Left ventricle myocardium inferior (tissue), 1 donor: ENCODE measurements around the gene SH3BGRL3. TPM values are rescaled to one million over a fixed set of nuclear protein-coding genes. Genes with fewer than 3 reads are reported as not detected.

Experiments used
- DNase-seq: peaks from one replicate; pipeline ENCODE4 v3.0.0-alpha.2; 2020
- H3K27ac ChIP-seq: fragments of 200-600 bp; replicated peaks from 2 replicates; pipeline ENCODE4 v1.8.0; 2021
- H3K27me3 ChIP-seq: fragments of 200-600 bp; 2 replicates; pipeline ENCODE4 v1.8.0; 2021; ENCODE audit warnings: low read depth
- H3K36me3 ChIP-seq: fragments of 200-600 bp; 2 replicates; pipeline ENCODE4 v1.8.0; 2021
- H3K4me1 ChIP-seq: fragments of 200-600 bp; 2 replicates; pipeline ENCODE4 v1.8.0; 2021
- H3K4me3 ChIP-seq: fragments of 200-600 bp; 2 replicates; pipeline ENCODE4 v1.8.0; 2021; ENCODE audit warnings: mild to moderate bottlenecking, moderate library complexity
- H3K9me3 ChIP-seq: fragments of 200-600 bp; replicated peaks from 2 replicates; pipeline ENCODE4 v1.8.0; 2021
- intact Hi-C: fragments of 100-400 bp; cut with micrococcal nuclease; formaldehyde crosslinking; loops from one replicate; pipeline ENCODE4 v1.11.0; 2022
- total RNA-seq: library from RNA; stranded (reverse); fragmentation: NEBNext Ultra II Directional; extraction: Animal tissue kit (Norgen Biotek cat#: 25700); gene quantifications from one replicate; pipeline ENCODE4 v1.2.1, GENCODE V29; 2021
- TF ChIP-seq, protein P1 (sequence below): fragments of 200-600 bp; IDR thresholded peaks from 2 replicates; pipeline ENCODE4 v1.8.0; 2021; ENCODE audit warnings: antibody characterized with exemption, mild to moderate bottlenecking, borderline replicate concordance
- donor health status: DM: no; HTN: yes; CAD: no; lungs with severe emphysema.

Gene SH3BGRL3
- total RNA-seq, 1 donor from 2014 or later, result 32.1 TPM

DNA sequence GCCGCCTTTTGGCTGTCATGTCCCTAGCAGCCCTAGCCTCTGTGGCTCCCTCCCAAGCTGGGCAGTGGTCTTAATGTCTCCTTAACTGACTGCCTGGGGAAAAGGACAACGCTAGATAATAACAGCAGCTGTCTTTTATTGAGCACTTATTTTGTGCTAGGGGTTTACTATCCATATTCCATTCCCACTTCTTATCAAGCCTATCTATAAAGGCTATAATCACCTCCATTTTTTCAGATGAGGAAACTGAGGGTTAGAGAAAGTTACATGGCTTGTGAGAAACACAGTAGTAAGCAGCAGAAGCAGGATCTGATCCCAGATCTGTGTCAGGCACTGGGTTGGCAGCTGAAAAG, 6.2 kb downstream of the SH3BGRL3 start:
- no peak for DNase-seq
- Histone ChIP-seq H3K9me3 (no peaks in the 10 kb centered on the region), H3K27me3 (no peaks in the 10 kb centered on the region), H3K27ac (peak overlapping the region; percentile 98), H3K4me3 (no peak overlapping the region), H3K36me3 (peaks cover 8% of the 10 kb centered on the region), H3K4me1 (peaks cover 77% of the 10 kb centered on the region)
- intact Hi-C loops, result no loop called here
- TF ChIP-seq, protein P1, sequence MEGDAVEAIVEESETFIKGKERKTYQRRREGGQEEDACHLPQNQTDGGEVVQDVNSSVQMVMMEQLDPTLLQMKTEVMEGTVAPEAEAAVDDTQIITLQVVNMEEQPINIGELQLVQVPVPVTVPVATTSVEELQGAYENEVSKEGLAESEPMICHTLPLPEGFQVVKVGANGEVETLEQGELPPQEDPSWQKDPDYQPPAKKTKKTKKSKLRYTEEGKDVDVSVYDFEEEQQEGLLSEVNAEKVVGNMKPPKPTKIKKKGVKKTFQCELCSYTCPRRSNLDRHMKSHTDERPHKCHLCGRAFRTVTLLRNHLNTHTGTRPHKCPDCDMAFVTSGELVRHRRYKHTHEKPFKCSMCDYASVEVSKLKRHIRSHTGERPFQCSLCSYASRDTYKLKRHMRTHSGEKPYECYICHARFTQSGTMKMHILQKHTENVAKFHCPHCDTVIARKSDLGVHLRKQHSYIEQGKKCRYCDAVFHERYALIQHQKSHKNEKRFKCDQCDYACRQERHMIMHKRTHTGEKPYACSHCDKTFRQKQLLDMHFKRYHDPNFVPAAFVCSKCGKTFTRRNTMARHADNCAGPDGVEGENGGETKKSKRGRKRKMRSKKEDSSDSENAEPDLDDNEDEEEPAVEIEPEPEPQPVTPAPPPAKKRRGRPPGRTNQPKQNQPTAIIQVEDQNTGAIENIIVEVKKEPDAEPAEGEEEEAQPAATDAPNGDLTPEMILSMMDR, result no peak

DNA sequence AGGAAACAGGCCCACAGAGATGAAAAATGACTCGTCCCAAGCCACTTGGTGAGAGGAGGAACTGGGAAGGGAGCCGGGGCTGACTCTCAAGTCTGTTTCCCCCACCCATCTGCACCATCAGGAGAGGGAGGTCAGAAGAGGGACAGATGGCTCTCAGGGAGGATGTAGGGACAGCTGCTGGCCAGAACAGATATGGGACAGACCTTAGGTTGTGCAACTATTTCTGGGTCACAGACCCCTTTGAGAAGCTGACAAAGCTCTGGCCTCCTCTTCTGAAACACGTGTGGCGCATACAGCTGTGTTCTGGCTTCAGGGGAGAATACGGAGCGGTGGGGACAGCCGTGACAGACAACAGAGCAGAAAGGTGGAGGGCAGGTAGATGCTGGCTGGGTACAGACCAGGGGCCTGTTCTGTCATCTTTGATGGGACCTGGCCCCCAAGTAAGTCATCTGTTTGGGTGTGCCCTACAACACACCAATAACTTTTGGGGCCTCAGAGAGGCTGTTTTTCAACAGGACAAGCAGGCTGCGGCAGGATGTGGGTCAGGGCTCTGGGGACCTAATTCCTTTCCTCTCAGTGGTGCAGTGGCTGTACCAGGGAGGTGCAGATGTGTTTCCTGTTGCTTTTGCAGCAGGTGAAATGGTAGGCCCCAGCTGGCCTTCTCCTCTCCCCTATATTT, 7.3 kb downstream of the SH3BGRL3 start:
- H3K36me3 ChIP-seq, result no peaks in the 10 kb centered on the region
- no peaks in the 10 kb centered on the region for H3K27me3 ChIP-seq
- TF ChIP-seq, protein P1, result no peak
- peak; percentile 67 for DNase-seq
- peaks cover 73% of the 10 kb centered on the region for H3K4me1 ChIP-seq
- H3K4me3 ChIP-seq, result no peak overlapping the region
- H3K27ac ChIP-seq, result peak overlapping the region; percentile 98
- no peaks in the 10 kb centered on the region for H3K9me3 ChIP-seq
- intact Hi-C loops, result no loop called here

DNA sequence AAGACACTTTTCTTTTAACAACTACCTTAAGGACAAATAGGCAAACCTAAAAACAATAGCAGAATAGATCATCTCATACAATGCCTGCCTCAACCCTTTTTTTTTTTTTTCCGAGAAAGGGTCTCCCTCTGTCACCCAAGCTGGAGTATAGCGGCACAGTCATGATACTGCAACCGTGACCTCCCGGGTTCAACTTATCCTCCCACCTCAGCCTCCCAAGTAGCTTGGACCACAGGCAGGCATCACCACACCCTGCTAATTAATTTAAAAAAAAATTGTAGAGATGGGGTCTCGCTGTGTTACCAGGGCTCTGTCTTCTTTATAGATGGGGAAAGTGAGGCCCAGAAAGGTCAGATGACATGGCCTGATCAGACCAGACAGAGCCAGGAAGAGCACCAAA, 7.9 kb downstream of the SH3BGRL3 start:
- intact Hi-C loops, result no loop called here
- peaks cover 66% of the 10 kb centered on the region for H3K4me1 ChIP-seq
- H3K36me3 ChIP-seq, result no peaks in the 10 kb centered on the region
- peak overlapping the region; percentile 98 for H3K27ac ChIP-seq
- no peaks in the 10 kb centered on the region for H3K9me3 ChIP-seq
- H3K4me3 ChIP-seq, result no peak overlapping the region
- H3K27me3 ChIP-seq, result no peaks in the 10 kb centered on the region
- TF ChIP-seq, protein P1, result no peak
- no peak for DNase-seq

DNA sequence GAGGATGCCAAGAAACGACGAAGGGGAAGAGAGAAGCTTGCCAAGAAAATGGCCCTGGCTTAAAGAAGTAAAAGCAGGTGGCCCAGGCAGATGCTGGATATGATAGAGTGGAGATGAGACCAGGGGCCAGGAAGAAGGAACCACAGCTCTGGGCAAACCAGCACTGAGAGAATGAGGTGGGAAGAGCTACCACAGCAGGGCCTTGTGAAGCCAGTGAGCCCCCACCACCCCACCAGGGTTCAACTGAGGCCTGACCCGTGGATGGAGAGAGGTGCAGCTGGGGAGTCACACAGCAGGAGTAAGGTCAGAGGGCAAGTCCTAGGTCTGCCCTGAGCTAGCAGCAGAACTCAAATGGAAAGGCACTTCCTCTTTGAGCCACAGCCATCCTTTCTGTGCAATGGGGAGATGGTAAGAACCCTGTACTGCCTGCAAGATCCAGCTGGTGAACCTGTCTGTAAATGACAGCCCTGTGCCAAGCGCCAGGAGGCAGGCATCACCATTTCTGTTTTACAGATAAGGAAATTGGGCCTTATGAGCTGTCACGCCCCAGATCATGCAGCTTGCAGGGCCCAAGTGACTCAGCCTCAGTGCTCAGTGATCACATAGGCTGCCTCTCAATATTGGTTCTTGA, 8.5 kb downstream of the SH3BGRL3 start:
- DNase-seq, result no peak
- intact Hi-C loops, result no loop called here
- Histone ChIP-seq H3K27ac (peak overlapping the region; percentile 98), H3K36me3 (no peaks in the 10 kb centered on the region), H3K4me3 (no peak overlapping the region), H3K4me1 (peaks cover 64% of the 10 kb centered on the region), H3K27me3 (no peaks in the 10 kb centered on the region), H3K9me3 (no peaks in the 10 kb centered on the region)
- TF ChIP-seq, protein P1, result no peak

DNA sequence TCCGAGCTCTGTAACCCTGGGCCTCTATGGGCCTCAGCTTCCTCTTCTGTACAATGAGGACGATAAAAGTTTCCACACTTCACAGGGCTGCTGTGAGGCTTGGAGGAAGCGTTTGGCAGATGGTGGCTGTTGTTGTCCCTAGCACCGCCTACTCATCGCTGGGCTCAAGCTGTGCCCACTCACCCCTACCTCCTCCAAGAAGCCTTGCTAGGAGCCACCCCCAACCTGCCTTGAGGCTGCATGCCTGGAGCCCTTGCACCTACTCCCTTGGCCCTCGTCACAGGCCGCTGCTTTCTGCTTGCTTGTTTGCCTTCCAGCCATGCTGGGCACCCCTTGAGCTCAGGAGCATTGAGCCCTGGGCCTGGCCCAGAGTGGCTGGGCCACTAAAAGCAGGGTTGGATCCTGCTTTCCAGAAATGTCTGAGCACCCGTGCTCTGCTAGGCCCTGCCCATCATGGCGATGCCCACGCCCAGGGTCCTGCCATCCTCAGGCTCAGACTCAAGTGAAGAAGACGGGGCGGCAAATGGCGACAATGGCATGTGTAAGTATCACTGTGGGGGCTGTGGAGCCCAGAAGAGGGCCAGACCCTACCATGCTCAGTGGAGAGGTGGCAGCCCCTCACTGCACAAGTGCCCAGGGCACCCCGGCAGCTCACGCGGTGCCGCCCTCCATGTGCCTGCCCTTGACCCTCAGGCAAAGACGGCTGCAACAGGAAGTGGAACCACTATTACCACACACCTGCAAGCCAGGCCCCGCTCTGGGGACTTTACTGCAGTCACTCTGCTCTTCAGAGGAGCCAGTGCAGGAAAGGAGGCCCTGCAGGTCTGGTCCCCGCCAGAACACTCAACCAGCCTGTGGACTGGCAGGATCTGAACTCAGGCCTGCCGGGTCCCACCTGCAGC, 9.5 kb downstream of the SH3BGRL3 start:
- H3K9me3 ChIP-seq, result no peaks in the 10 kb centered on the region
- H3K4me1 ChIP-seq, result peaks cover 56% of the 10 kb centered on the region
- no peaks in the 10 kb centered on the region for H3K27me3 ChIP-seq
- H3K27ac ChIP-seq, result peak overlapping the region; percentile 98
- TF ChIP-seq, protein P1, result no peak
- no peak for DNase-seq
- intact Hi-C loops, result no loop called here
- no peak overlapping the region for H3K4me3 ChIP-seq
- H3K36me3 ChIP-seq, result no peaks in the 10 kb centered on the region
